ENCODE measurements around the gene CFAP20.
"Not testable (repeated sequence)": the region's sequence is repeated elsewhere in the genome, so short reads cannot be mapped to it uniquely, and the experiment has no call there.

GRCh38 chr16:58090396-58090795, 38.8 kb downstream of the CFAP20 start:
- not testable (repeated sequence) for TF ChIP-seq CHD4 (IDR thresholded peaks at IDR 0.05; ENCODE audit: borderline replicate concordance, low read length); RFX5 (IDR thresholded peaks at IDR 0.05; ENCODE audit: low read depth, low read length); EZH2 (conservative IDR thresholded peaks at IDR 0.05; ENCODE audit: low read depth, low read length); ESRRA (CRISPR knock-in tag; IDR thresholded peaks at IDR 0.05; ENCODE audit: low read depth); IRF2 (CRISPR knock-in tag; IDR thresholded peaks at IDR 0.05); MED8 (CRISPR knock-in tag; IDR thresholded peaks at IDR 0.05; ENCODE audit: insufficient replicate concordance); STAT5B (CRISPR knock-in tag; IDR thresholded peaks at IDR 0.05); FOXM1 (CRISPR knock-in tag; IDR thresholded peaks at IDR 0.05); CTCF (CRISPR knock-in tag; IDR thresholded peaks at IDR 0.05); FOSL1 (CRISPR knock-in tag; IDR thresholded peaks at IDR 0.05; ENCODE audit: borderline replicate concordance); CBFB (CRISPR knock-in tag; IDR thresholded peaks at IDR 0.05); GATAD2A (CRISPR knock-in tag; IDR thresholded peaks at IDR 0.05); MAFK (conservative IDR thresholded peaks at IDR 0.05 in 1 of 2, IDR thresholded peaks at IDR 0.05 in 1 of 2; ENCODE audit: low read length in 2 of 2)

Data from HepG2 (cell line).